IPS DF 6.9 (cell line): Measurements from ENCODE around the gene LARGE1.

ENCODE experiments used
- DNase-seq: peaks from one replicate; pipeline ENCODE4 v3.0.0-alpha.2; 2013; ENCODE audit warnings: low read depth, low spot score
- H3K27ac ChIP-seq: one replicate; pipeline ENCODE4 v1.5.1; 2013; ENCODE audit warnings: low read length, control low read depth
- H3K27me3 ChIP-seq: 2 replicates; pipeline ENCODE4 v1.6.1; 2013; ENCODE audit warnings: mild to moderate bottlenecking, low read length; ENCODE audit not compliant: control insufficient read depth, insufficient read depth
- H3K36me3 ChIP-seq: 2 replicates; pipeline ENCODE4 v1.6.1; 2013; ENCODE audit warnings: low read length; ENCODE audit not compliant: control insufficient read depth, insufficient read depth
- H3K4me1 ChIP-seq: 2 replicates; pipeline ENCODE4 v1.6.1; 2013; ENCODE audit warnings: low read length; ENCODE audit not compliant: control insufficient read depth, insufficient read depth
- H3K4me3 ChIP-seq: 2 replicates; pipeline ENCODE4 v1.5.1; 2013; ENCODE audit warnings: mild to moderate bottlenecking, low read length
- H3K9me3 ChIP-seq: 2 replicates; pipeline ENCODE4 v1.6.1; 2013; ENCODE audit warnings: low read length, inconsistent platforms; ENCODE audit not compliant: control insufficient read depth, insufficient read depth
- WGBS: extraction: QIAGEN DNeasy Blood & Tissue Kit; methylation state at CpG from one replicate; pipeline ENCODE4 v1.1.7; 2013; ENCODE audit warnings: mixed read lengths, missing lambda C conversion rate; ENCODE audit not compliant: insufficient read length, insufficient coverage; 5-methylcytosine and 5-hydroxymethylcytosine counted together

LARGE1 gene

GRCh38 chr22:33914699-33915098 lies 5.6 kb downstream of the LARGE1 start:
- DNase-seq, result no peak
- Histone ChIP-seq H3K27ac (no peak overlapping the region), H3K9me3 (no peaks in the 10 kb centered on the region), H3K4me3 (no peak overlapping the region), H3K27me3 (no peaks in the 10 kb centered on the region), H3K36me3 (0 out of 2 replicates have a peak, but pooled peaks cover 2% of the 10 kb centered on the region), H3K4me1 (peaks cover 3% of the 10 kb centered on the region)
- WGBS, result no CpG with 5 or more reads among the region's 1 CpG

GRCh38 chr22:33914131-33914530 lies 6.1 kb downstream of the LARGE1 start:
- WGBS, result no CpG with 5 or more reads among the region's 2 CpGs
- no peak overlapping the region for H3K4me3 ChIP-seq
- H3K9me3 ChIP-seq, result no peaks in the 10 kb centered on the region

GRCh38 chr22:33913188-33913587 lies 7.1 kb downstream of the LARGE1 start:
- Histone ChIP-seq H3K4me3 (no peak overlapping the region), H3K27me3 (no peaks in the 10 kb centered on the region), H3K9me3 (no peaks in the 10 kb centered on the region), H3K36me3 (0 out of 2 replicates have a peak, but pooled peaks cover 2% of the 10 kb centered on the region), H3K27ac (no peak overlapping the region), H3K4me1 (peaks cover 4% of the 10 kb centered on the region)
- WGBS, result no CpG with 5 or more reads among the region's 4 CpGs
- no peak for DNase-seq

More at GRCh38 chr22:33914131-33914530, 6.1 kb downstream of the LARGE1 start:
- H3K27ac ChIP-seq, result no peak overlapping the region
- no peaks in the 10 kb centered on the region for H3K27me3 ChIP-seq
- 0 out of 2 replicates have a peak, but pooled peaks cover 2% of the 10 kb centered on the region for H3K36me3 ChIP-seq
- DNase-seq, result no peak
- H3K4me1 ChIP-seq, result peaks cover 3% of the 10 kb centered on the region

- Histone ChIP-seq H3K4me3 (no peak overlapping the region), H3K27me3 (no peaks in the 10 kb centered on the region), H3K36me3 (0 out of 2 replicates have a peak, but pooled peaks cover 2% of the 10 kb centered on the region), H3K27ac (no peak overlapping the region), H3K9me3 (no peaks in the 10 kb centered on the region), H3K4me1 (peaks cover 5% of the 10 kb centered on the region)
- 100% methylated on average over 3 of the region's 6 CpGs for WGBS
- DNase-seq, result no peak
These were observed 10.4 kb downstream of the LARGE1 start for GRCh38 chr22:33909911-33910310.

- Histone ChIP-seq H3K36me3 (0 out of 2 replicates have a peak, but pooled peaks cover 2% of the 10 kb centered on the region), H3K27ac (no peak overlapping the region), H3K27me3 (no peaks in the 10 kb centered on the region), H3K4me1 (peaks cover 3% of the 10 kb centered on the region; the same call in 1 of the 2 replicates), H3K9me3 (no peaks in the 10 kb centered on the region), H3K4me3 (no peak overlapping the region)
- WGBS, result no CpG with 5 or more reads among the region's 6 CpGs
- no peak for DNase-seq
These were observed 11.2 kb downstream of the LARGE1 start for GRCh38 chr22:33909075-33909458.

- no CpG with 5 or more reads among the region's 10 CpGs for WGBS
- H3K27ac ChIP-seq, result no peak overlapping the region
These were observed 11.9 kb downstream of the LARGE1 start for GRCh38 chr22:33908171-33909074.

GRCh38 chr22:33906954-33907353 lies 13.3 kb downstream of the LARGE1 start:
- Histone ChIP-seq H3K27me3 (no peaks in the 10 kb centered on the region), H3K36me3 (0 out of 2 replicates have a peak, but pooled peaks cover 2% of the 10 kb centered on the region), H3K4me3 (no peak overlapping the region), H3K27ac (no peak overlapping the region), H3K9me3 (no peaks in the 10 kb centered on the region), H3K4me1 (peaks cover 5% of the 10 kb centered on the region)
- no peak for DNase-seq
- no CpG with 5 or more reads among the region's 3 CpGs for WGBS

More at GRCh38 chr22:33908171-33909074, 11.9 kb downstream of the LARGE1 start:
- Histone ChIP-seq H3K4me1 (peaks cover 3% of the 10 kb centered on the region; the same call in 1 of the 2 replicates), H3K9me3 (no peaks in the 10 kb centered on the region), H3K36me3 (0 out of 2 replicates have a peak, but pooled peaks cover 2% of the 10 kb centered on the region), H3K4me3 (no peak overlapping the region), H3K27me3 (no peaks in the 10 kb centered on the region)
- DNase-seq, result no peak

- Histone ChIP-seq H3K9me3 (no peaks in the 10 kb centered on the region), H3K27ac (no peak overlapping the region), H3K4me3 (no peak overlapping the region), H3K4me1 (peaks cover 5% of the 10 kb centered on the region), H3K27me3 (no peaks in the 10 kb centered on the region), H3K36me3 (0 out of 2 replicates have a peak, but pooled peaks cover 2% of the 10 kb centered on the region)
- no peak for DNase-seq
These were observed 13.8 kb downstream of the LARGE1 start for GRCh38 chr22:33906475-33906874.

GRCh38 chr22:33903012-33903411 lies 17.3 kb downstream of the LARGE1 start:
- H3K27ac ChIP-seq, result no peak overlapping the region
- no peak for DNase-seq
- no peaks in the 10 kb centered on the region for H3K9me3 ChIP-seq
- no peaks in the 10 kb centered on the region for H3K36me3 ChIP-seq
- peaks cover 19% of the 10 kb centered on the region for H3K4me1 ChIP-seq
- no peak overlapping the region for H3K4me3 ChIP-seq
- no peaks in the 10 kb centered on the region for H3K27me3 ChIP-seq
- WGBS, result no CpG with 5 or more reads among the region's 7 CpGs

GRCh38 chr22:33902073-33902472 lies 18.2 kb downstream of the LARGE1 start:
- peaks cover 23% of the 10 kb centered on the region for H3K4me1 ChIP-seq
- DNase-seq, result no peak
- no peaks in the 10 kb centered on the region for H3K36me3 ChIP-seq
- no peaks in the 10 kb centered on the region for H3K27me3 ChIP-seq
- WGBS, result no CpG with 5 or more reads among the region's 8 CpGs
- no peaks in the 10 kb centered on the region for H3K9me3 ChIP-seq
- no peak overlapping the region for H3K4me3 ChIP-seq
- no peak overlapping the region for H3K27ac ChIP-seq
